ENCODE measurements around the gene PLGRKT.
"Not testable (repeated sequence)": the region's sequence is repeated elsewhere in the genome, so short reads cannot be mapped to it uniquely, and the experiment has no call there.

PLGRKT gene

DNA sequence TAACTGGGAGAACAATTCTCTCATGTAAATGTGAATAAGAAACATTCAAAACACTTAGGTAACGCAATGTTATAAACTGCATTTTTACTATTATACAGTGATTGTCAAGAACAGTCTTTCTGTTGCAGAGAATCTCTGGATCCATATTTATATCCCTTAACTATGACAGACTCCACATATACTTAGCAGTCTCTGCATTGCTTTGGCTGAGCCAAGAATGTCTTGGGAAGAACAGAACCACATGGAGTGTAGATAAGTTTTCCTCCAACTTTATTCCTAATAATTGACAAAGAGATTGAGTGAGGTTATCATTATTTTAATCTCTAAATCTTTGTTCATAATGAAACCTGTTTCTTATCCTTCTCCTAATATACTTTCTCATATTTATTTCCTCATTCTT is 82.5 kb downstream of the PLGRKT start:
- Mint-ChIP-seq H3K4me3 (no peak overlapping the region), H3K9me3 (peaks cover 2% of the 10 kb centered on the region), H3K27me3 (no peaks in the 10 kb centered on the region), H3K36me3 (ENCODE audit: low read depth) (peaks cover 18% of the 10 kb centered on the region), H3K4me1 (peaks cover 24% of the 10 kb centered on the region), H3K27ac (no peak overlapping the region)
- DNase-seq (no peak), ATAC-seq (no peak)

DNA sequence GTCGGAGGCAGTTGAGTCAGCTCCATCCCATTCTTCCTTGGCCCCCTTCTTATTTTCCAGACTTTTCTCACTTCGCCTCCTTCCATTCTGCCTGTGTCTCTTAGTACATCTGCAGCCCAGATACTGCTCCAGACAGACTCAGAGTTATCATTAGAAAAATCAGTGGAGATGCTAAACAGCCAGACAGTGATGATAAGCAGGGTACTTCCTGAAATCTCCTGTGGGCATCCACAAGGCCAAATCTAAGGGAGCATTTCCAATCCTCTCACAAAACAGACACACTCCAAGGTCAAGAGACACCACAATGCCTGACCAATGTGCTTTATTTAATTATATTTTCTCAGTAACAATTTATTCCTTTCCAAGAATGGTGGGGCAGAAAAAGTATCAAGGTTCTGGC is 83.5 kb downstream of the PLGRKT start:
- H3K27me3 Mint-ChIP-seq: no peaks in the 10 kb centered on the region
- no peak overlapping the region for H3K27ac Mint-ChIP-seq
- ATAC-seq (no peak), DNase-seq (no peak)
- H3K9me3 Mint-ChIP-seq: peaks cover 11% of the 10 kb centered on the region
- H3K4me1 Mint-ChIP-seq: peaks cover 24% of the 10 kb centered on the region
- peaks cover 21% of the 10 kb centered on the region for H3K36me3 Mint-ChIP-seq (ENCODE audit: low read depth)
- H3K4me3 Mint-ChIP-seq: no peak overlapping the region

DNA sequence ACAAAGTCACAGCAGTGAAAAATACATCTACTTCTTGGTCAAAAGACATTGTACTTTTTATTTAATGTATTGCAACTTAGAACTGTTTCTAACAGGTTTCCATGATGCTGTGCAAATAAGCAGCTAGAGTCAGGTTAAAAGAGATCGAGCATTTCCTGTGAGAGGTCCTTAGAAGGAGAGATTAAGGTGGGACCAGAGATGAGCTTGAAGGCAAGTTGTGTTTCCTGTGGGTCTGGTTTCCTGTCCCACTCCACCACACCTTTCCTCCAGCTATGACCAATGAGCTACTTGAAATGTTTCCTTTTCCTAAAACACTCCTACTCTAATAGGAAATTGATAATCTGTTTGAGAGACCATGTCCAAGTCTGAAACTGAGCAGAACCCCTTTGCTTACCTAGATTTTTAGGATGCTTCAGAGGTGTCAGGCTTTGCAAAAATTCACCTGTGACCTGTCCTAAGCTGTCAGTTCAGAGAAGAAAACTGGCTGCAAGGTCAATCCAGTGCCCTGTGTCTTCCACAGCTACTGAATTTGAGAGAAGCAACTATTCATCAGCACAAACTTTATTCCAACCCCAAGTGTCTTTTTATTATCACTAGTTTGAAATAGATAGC is 85.0 kb downstream of the PLGRKT start:
- DNase-seq (no peak), ATAC-seq (no peak)
- Mint-ChIP-seq H3K9me3 (peaks cover 13% of the 10 kb centered on the region), H3K4me3 (no peak overlapping the region), H3K27ac (peak overlapping the region; percentile 33), H3K4me1 (peaks cover 24% of the 10 kb centered on the region), H3K36me3 (ENCODE audit: low read depth) (peaks cover 19% of the 10 kb centered on the region), H3K27me3 (no peaks in the 10 kb centered on the region)

DNA sequence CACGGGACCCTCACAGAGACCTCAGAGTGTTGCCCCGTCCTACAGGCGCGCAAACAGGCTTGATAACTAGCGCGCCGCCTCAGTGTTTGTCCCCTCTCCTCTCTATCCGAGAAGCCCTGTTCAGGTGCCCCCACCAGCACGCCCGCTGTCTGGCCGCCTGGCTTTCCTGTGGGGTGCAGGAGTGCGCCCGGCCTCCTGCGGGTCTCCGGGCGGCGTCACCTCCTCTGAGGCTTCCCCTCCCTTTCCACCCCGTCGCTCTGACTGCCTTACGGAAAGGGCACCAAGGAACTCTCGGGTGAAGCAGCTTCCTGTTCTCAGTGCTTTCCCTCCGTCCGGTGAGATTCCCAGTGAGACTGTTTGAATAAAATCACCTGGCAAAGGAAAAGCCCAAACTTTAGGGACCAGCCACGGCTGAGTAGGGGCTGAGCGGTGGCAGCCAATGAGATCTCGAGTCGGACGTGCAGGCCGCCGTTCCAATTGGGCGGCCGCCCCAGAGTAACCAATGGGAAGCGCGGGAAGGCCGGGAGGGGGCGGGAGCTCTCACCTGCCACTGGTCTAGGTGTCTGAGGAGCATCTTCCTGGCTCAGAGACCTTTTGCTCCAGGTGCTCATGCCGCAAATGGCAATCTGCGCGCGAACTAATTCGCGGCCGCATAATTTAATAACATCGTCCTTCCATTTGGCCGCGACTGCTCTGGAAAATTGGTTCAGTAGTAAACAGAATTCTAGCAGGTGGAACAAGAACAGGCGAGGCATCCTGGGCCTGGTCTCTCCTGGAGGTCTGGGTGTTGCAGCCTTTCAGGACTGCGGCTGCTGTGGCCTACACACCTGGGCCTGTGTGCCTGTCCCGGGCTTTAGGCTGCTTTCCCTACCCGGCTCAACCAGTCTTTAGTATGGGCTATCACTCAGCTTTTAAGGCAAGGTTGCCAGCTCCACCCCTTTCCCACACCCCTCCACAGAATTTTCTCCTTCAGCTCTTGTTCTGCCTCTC is 98.4 kb downstream of the PLGRKT start, which contains the start of gene RLN1:
TSS of gene RLN1 (minus strand) at position 885 of the 990 bp plus-strand sequence. CDS start at position 755, 130 bp downstream.
- H3K4me3 Mint-ChIP-seq: peak within 1 kb of the TSS; percentile 70
- H3K4me1 Mint-ChIP-seq: peaks cover 27% of the 10 kb centered on the region
- not testable (repeated sequence) for H3K27ac Mint-ChIP-seq; H3K27me3 Mint-ChIP-seq; H3K36me3 Mint-ChIP-seq (ENCODE audit: low read depth); H3K9me3 Mint-ChIP-seq
- DNase-seq: peak; percentile 12
- ATAC-seq: peak; percentile 100

DNA sequence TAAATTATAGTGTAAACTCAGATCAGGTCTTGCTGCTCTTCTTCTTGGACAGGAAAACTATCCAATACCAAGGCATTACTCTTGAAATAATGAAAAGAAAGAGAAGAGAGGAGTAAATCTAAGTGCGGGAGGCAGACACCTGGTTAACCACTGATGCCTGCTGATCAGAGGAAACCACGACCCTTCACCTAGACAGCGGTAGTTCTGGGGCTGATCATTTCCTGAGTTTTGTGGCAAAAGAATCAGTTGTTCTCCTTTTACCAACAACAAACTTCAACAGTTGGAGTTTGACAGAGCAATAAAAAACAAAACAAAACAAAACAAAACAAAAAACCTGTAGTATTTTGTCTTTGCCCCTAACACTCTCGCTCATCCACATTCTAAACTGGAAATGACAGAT is 101.0 kb downstream of the PLGRKT start:
- Mint-ChIP-seq H3K9me3 (no peaks in the 10 kb centered on the region), H3K27ac (peak overlapping the region; percentile 39), H3K27me3 (no peaks in the 10 kb centered on the region), H3K4me1 (peaks cover 31% of the 10 kb centered on the region), H3K36me3 (ENCODE audit: low read depth) (peaks cover 3% of the 10 kb centered on the region), H3K4me3 (peak overlapping the region; percentile 53)
- DNase-seq (no peak), ATAC-seq (no peak)

DNA sequence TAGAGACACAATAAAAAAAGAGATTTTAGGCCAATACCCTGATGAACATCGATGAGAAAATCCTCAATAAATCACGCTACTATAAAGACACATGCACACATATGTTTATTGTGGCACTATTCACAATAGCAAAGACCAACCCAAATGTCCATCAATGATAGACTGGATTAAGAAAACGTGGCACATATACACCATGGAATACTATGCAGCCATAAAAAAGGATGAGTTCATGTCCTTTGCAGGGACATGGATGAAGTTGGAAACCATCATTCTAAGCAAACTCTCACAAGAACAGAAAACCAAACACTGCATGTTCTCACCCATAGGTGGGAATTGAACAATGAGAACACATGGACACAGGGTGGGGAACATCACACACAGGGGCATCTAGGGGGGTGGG is 106.4 kb downstream of the PLGRKT start:
- H3K36me3 Mint-ChIP-seq (ENCODE audit: low read depth): peaks cover 16% of the 10 kb centered on the region
- H3K27me3 Mint-ChIP-seq: not testable (repeated sequence)

DNA sequence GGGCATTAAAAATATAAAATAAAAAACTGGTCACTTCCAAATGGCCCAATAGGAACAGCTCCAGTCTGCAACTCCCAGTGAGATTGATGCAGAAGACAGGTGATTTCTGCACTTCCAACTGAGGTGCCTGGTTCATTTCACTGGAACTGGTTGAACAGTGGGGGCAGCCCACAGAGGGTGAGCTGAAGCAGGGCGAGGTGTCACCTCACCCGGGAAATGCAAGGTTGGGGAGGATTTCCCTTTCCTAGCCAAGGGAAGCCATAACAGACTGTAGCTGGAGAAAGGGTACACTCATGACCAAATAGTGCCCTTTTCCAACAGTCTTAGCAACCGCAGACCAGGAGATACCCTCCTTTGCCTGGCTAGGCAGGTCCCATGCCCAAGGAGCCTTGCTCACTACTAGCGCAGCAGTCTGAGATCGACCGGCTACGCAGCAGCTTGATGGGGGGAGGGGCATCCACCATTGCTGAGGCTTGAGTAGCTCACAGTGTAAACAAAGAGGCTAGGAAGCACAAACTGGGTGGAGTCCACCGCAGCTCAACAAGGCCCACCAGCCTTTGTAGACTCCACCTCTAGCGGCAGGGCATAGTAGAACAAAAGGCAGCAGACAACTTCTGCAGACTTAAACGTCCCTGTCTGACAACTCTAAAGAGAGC is 110.7 kb downstream of the PLGRKT start:
- Mint-ChIP-seq H3K36me3 (ENCODE audit: low read depth) (peaks cover 13% of the 10 kb centered on the region), H3K4me3 (no peak overlapping the region), H3K27me3 (no peaks in the 10 kb centered on the region), H3K4me1 (peaks cover 4% of the 10 kb centered on the region), H3K27ac (no peak overlapping the region), H3K9me3 (no peaks in the 10 kb centered on the region)
- ATAC-seq (no peak), DNase-seq (peak; percentile 7)

More for the DNA sequence above, 106.4 kb downstream of the PLGRKT start:
- not testable (repeated sequence) for DNase-seq, H3K9me3 Mint-ChIP-seq, ATAC-seq, H3K4me3 Mint-ChIP-seq, H3K27ac Mint-ChIP-seq
- peaks cover 15% of the 10 kb centered on the region for H3K4me1 Mint-ChIP-seq

DNA sequence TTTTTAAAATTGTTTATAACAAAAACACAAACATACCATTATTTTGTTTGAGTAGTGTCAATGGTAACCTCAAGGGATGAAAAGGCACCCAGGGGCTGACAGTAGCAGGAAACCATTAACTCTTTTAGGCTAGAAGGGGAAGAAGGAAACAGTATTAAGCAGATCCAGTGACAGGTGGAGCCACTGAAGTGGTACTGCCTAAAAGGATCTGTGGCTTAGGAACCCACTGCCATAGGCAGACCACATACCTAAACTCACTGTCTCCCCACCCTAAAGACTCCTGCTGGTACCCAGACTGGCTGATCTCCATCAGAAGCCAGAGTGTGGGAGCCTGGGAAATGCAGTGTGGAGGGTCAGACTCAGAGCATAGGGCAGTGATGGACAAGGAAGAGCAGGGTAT is 111.5 kb downstream of the PLGRKT start:
- H3K36me3 Mint-ChIP-seq (ENCODE audit: low read depth): peaks cover 13% of the 10 kb centered on the region
- peaks cover 6% of the 10 kb centered on the region for H3K4me1 Mint-ChIP-seq
- H3K9me3 Mint-ChIP-seq: no peaks in the 10 kb centered on the region
- ATAC-seq (no peak), DNase-seq (no peak)
- H3K27ac Mint-ChIP-seq: no peak overlapping the region
- H3K4me3 Mint-ChIP-seq: no peak overlapping the region
- H3K27me3 Mint-ChIP-seq: no peaks in the 10 kb centered on the region

DNA sequence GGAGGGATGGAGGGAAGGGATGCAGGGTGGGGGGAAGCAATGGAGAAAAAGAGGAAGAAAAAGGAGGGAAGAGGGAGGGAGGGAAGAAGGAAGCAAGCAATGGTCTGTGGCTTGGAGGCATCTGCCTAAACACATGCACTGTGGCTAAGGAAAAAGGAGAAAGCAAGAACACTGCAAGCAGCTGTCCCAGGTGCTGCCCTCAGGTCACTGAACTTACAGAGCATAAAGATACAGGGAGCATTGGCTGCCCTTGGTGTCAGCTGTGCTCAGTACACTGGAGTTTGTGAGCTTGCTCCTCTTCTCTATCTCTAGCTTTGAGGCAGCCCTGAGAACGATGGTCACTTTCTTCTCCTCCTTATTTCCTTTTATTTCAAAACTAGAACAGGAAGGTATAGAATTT is 116.1 kb downstream of the PLGRKT start:
- not testable (repeated sequence) for ATAC-seq; H3K27ac Mint-ChIP-seq; H3K27me3 Mint-ChIP-seq; DNase-seq; H3K4me3 Mint-ChIP-seq; H3K36me3 Mint-ChIP-seq (ENCODE audit: low read depth); H3K4me1 Mint-ChIP-seq; H3K9me3 Mint-ChIP-seq

DNA sequence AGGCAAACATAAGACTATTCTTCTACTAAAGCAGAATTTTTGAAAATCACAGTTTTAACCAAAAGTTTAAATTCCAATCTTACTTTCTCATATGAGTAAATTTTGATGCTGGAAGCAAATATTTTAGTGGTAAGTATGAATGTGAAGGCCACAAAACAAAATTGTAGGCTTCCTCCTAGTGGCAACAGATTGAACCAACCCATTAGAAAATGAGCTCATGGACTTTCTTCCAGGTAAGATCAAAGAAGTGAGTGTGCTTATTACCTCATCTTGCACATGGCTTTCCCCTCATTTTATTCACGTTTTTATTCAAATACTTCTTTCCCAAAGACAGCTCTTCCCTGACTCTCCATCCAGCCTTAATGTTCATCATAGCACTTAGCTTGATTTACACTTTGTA is 116.7 kb downstream of the PLGRKT start:
- Mint-ChIP-seq H3K27ac (no peak overlapping the region), H3K9me3 (peaks cover 4% of the 10 kb centered on the region), H3K4me3 (no peak overlapping the region), H3K4me1 (peaks cover 3% of the 10 kb centered on the region), H3K36me3 (ENCODE audit: low read depth) (peaks cover 10% of the 10 kb centered on the region), H3K27me3 (no peaks in the 10 kb centered on the region)
- ATAC-seq (no peak), DNase-seq (no peak)

DNA sequence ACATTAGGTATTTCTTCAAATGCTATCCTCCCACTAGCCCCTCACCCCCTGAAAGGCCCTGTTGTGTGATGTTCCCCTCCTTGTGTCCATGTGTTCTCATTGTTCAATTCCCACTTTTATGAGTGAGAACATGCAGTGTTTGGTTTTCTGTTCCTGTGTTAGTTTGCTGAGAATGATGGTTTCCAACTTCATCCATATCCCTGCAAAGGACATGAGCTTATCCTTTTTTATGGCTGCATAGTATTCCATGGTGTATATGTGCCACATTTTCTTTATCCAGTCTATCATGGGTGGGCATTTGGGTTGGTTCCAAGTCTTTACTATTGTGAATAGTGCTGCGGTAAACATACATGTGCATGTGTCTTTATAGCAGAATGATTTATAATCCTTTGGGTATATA is 121.3 kb downstream of the PLGRKT start:
- Mint-ChIP-seq H3K9me3 (peaks cover 16% of the 10 kb centered on the region), H3K36me3 (ENCODE audit: low read depth) (peaks cover 25% of the 10 kb centered on the region)
- not testable (repeated sequence) for ATAC-seq, H3K27ac Mint-ChIP-seq, H3K4me1 Mint-ChIP-seq, H3K27me3 Mint-ChIP-seq, DNase-seq, H3K4me3 Mint-ChIP-seq

DNA sequence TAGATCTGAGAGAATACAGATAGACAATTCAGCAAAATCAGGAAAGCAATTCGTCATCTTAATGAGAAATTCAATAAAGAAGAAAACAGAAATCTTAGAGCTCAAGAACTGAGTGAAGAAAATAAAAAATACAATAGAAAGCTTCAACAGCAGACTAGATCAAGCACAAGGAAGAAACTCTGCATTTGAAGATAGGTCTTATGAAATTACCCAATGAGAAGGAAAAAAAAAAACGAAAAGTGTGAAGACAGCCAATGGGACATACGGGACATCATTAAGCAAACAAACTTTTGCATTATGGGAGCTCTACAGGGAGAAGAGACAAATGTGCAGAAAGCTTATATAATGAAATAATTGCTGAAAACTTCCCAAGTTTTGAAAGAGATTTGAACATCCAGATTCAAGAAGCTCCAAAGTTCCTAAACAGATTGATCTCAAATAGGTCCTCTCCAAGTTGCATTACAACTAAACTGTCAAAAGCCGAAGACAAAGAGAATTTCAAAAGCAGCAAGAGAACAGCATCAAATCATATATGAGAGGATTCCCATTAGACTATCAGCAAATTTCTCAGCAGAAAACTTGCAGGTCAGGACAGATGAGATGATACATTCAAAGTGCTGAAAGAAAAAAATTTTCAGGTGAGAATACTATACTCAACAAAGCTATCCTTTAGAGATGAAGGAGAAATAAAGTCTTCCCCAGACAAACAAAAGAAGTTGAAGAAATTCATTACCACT is 122.4 kb downstream of the PLGRKT start:
- no peak overlapping the region for H3K27ac Mint-ChIP-seq
- H3K4me1 Mint-ChIP-seq: no peaks in the 10 kb centered on the region
- ATAC-seq (no peak), DNase-seq (no peak)
- peaks cover 16% of the 10 kb centered on the region for H3K9me3 Mint-ChIP-seq
- no peaks in the 10 kb centered on the region for H3K27me3 Mint-ChIP-seq
- no peak overlapping the region for H3K4me3 Mint-ChIP-seq
- peaks cover 26% of the 10 kb centered on the region for H3K36me3 Mint-ChIP-seq (ENCODE audit: low read depth)

DNA sequence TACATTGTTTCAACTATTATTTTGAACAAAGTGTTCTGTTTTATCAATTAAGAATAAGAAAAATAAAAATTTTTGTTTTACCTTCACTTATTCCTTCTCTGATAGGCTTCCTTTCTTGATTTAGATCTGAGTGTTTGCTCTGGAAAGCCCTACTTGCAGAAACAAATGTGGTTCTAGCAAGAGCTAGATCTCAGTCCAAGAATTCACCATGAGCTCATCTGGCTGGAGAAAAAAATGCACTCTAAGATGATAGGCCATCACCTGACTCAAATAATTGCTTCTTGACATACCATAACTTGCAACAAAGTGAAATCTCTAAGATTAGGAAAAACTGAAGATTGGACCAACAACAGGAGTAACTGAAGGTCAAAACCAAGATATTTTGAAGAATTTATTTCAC is 126.9 kb downstream of the PLGRKT start:
- Mint-ChIP-seq H3K4me1 (no peaks in the 10 kb centered on the region), H3K27ac (no peak overlapping the region), H3K36me3 (ENCODE audit: low read depth) (peaks cover 16% of the 10 kb centered on the region), H3K9me3 (peaks cover 12% of the 10 kb centered on the region), H3K4me3 (no peak overlapping the region), H3K27me3 (no peaks in the 10 kb centered on the region)
- DNase-seq (no peak), ATAC-seq (no peak)

All from activated naive CD8-positive, alpha-beta T cell treated with anti-CD3 and anti-CD28 coated beads, Interleukin-2, amount 50 U/mL, for 24 hours (primary cell).